ENCODE measurements around the gene BRIP1. TPM values are rescaled to one million over a fixed set of nuclear protein-coding genes. Genes with fewer than 3 reads are reported as not detected.

BRIP1 gene
- total RNA-seq, 1 experiment from 2014 or later: 30.2 TPM

GRCh38 chr17:61794242-61794641 lies 69.1 kb downstream of the BRIP1 start:
- intact Hi-C loops (cut with micrococcal nuclease; ENCODE audit: unreplicated experiment): no loop called here
- H3K27me3 ChIP-seq (replicated peaks; ENCODE audit: insufficient read depth, low read depth, low read length, poor library complexity): no peaks in the 10 kb centered on the region
- no peak for DNase-seq (ENCODE audit: low spot score)
- H3K4me1 ChIP-seq (ENCODE audit: insufficient read depth, low read length, poor library complexity, severe bottlenecking): no peaks in the 10 kb centered on the region
- peaks cover 45% of the 10 kb centered on the region for H3K36me3 ChIP-seq (ENCODE audit: insufficient read depth, low read length, poor library complexity, severe bottlenecking)
- no peak overlapping the region for H3K4me3 ChIP-seq (ENCODE audit: low read depth, low read length, poor library complexity, severe bottlenecking)
- no peaks in the 10 kb centered on the region for H3K9me3 ChIP-seq (ENCODE audit: low read depth, low read length, poor library complexity, severe bottlenecking)
- no peak for TF ChIP-seq CTCF (conservative IDR thresholded peaks at IDR 0.05; ENCODE audit: low read depth, low read length)
- TF ChIP-seq EZH2 (IDR thresholded peaks at IDR 0.05; ENCODE audit: borderline replicate concordance, low read depth, low read length, poor library complexity, severe bottlenecking): no peak
- BruUV-seq (replicated peaks): no TSS peak
- no peak overlapping the region for H3K27ac ChIP-seq (ENCODE audit: low read depth, low read length, poor library complexity, severe bottlenecking)
- ChIA-PET CTCF (no interaction called here), POLR2A (ENCODE audit: low non-redundant PET) (no interaction called here)

- H3K9me3 ChIP-seq (ENCODE audit: low read depth, low read length, poor library complexity, severe bottlenecking): no peaks in the 10 kb centered on the region
- H3K4me3 ChIP-seq (ENCODE audit: low read depth, low read length, poor library complexity, severe bottlenecking): no peak overlapping the region
- H3K36me3 ChIP-seq (ENCODE audit: insufficient read depth, low read length, poor library complexity, severe bottlenecking): peaks cover 38% of the 10 kb centered on the region
- CTCF ChIA-PET: no interaction called here
- no peaks in the 10 kb centered on the region for H3K27me3 ChIP-seq (replicated peaks; ENCODE audit: insufficient read depth, low read depth, low read length, poor library complexity)
- intact Hi-C loops (cut with micrococcal nuclease; ENCODE audit: unreplicated experiment): no loop called here
- no peaks in the 10 kb centered on the region for H3K4me1 ChIP-seq (ENCODE audit: insufficient read depth, low read length, poor library complexity, severe bottlenecking)
- no peak for DNase-seq (ENCODE audit: low spot score)
- H3K27ac ChIP-seq (ENCODE audit: low read depth, low read length, poor library complexity, severe bottlenecking): no peak overlapping the region
- TF ChIP-seq CTCF (conservative IDR thresholded peaks at IDR 0.05; ENCODE audit: low read depth, low read length) (no peak), EZH2 (IDR thresholded peaks at IDR 0.05; ENCODE audit: borderline replicate concordance, low read depth, low read length, poor library complexity, severe bottlenecking) (no peak)
- BruUV-seq (replicated peaks): no TSS peak
- POLR2A ChIA-PET (ENCODE audit: low non-redundant PET): no interaction called here
Observed at GRCh38 chr17:61793565-61793964, 69.8 kb downstream of the BRIP1 start.

GRCh38 chr17:61789872-61790271 lies 73.5 kb downstream of the BRIP1 start:
- H3K4me1 ChIP-seq (ENCODE audit: insufficient read depth, low read length, poor library complexity, severe bottlenecking): no peaks in the 10 kb centered on the region
- TF ChIP-seq EZH2 (IDR thresholded peaks at IDR 0.05; ENCODE audit: borderline replicate concordance, low read depth, low read length, poor library complexity, severe bottlenecking): no peak
- no peak for TF ChIP-seq CTCF (conservative IDR thresholded peaks at IDR 0.05; ENCODE audit: low read depth, low read length)
- no peaks in the 10 kb centered on the region for H3K27me3 ChIP-seq (replicated peaks; ENCODE audit: insufficient read depth, low read depth, low read length, poor library complexity)
- no TSS peak for BruUV-seq (replicated peaks)
- H3K27ac ChIP-seq (ENCODE audit: low read depth, low read length, poor library complexity, severe bottlenecking): no peak overlapping the region
- H3K36me3 ChIP-seq (ENCODE audit: insufficient read depth, low read length, poor library complexity, severe bottlenecking): peaks cover 16% of the 10 kb centered on the region
- CTCF ChIA-PET: no interaction called here
- no peak for DNase-seq (ENCODE audit: low spot score)
- no peaks in the 10 kb centered on the region for H3K9me3 ChIP-seq (ENCODE audit: low read depth, low read length, poor library complexity, severe bottlenecking)
- intact Hi-C loops (cut with micrococcal nuclease; ENCODE audit: unreplicated experiment): no loop called here
- POLR2A ChIA-PET (ENCODE audit: low non-redundant PET): no interaction called here
- H3K4me3 ChIP-seq (ENCODE audit: low read depth, low read length, poor library complexity, severe bottlenecking): no peak overlapping the region

All from A673 (cell line).